Stimulated activated CD4-positive, alpha-beta T cell treated with anti-CD3 and anti-CD28 coated beads, Interleukin-2, amount 100 ng/mL, for 48 hours (primary cell): ENCODE data around the gene DLG2.
"Not testable (repeated sequence)": the region's sequence is repeated elsewhere in the genome, so short reads cannot be mapped to it uniquely, and the experiment has no call there.

ENCODE experiments used
- DNase-seq, 2 donors: peaks; one replicate each; pipeline ENCODE4 v3.0.0-alpha.2; 2020

DLG2 gene

DNA sequence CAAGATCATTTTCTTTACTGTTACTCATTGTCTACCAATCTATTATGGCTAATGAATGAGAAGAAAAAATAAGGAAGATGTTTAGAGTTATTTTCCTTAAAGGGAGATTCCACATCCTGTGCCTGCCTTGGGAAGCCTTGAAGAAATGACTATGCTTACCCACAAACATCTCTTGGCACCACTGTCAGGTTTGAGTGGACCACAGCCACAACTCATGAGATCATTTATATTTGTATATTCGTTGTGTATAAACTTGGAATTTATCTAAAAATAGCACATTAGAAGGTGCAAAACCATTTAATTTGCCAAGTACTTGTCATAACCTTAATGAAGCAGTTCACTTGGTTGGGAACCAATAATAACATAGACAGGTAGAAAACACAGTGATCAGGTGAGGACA, 740.8 kb downstream of the DLG2 start:
- no peak for DNase-seq

- DNase-seq = no peak
These were observed 742.3 kb downstream of the DLG2 start for GRCh38 chr11:84884836-84885235.

DNA sequence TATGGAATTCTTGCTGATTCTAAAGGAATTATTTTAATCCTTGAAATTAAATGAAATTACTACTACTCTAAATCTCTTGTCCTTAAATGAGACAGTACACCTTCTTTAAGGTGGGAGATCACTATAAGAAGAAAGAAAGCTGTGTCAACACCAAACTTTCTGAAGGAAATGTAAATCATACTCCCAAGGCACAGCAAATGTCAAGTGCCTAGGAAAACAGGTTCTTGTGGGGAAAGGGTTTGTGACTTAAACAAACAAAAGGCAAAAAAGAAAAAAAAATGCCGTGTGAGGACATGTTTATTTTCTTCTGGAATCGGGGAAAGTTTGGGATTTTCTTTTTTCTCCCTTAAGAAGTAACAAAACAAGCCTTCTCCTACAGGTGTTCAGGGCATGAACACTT, 745.1 kb downstream of the DLG2 start:
- no peak for DNase-seq

- DNase-seq = no peak
These were observed 756.0 kb downstream of the DLG2 start for GRCh38 chr11:84871116-84871515.

- DNase-seq = no peak
These were observed 756.7 kb downstream of the DLG2 start for GRCh38 chr11:84870486-84870885.

DNA sequence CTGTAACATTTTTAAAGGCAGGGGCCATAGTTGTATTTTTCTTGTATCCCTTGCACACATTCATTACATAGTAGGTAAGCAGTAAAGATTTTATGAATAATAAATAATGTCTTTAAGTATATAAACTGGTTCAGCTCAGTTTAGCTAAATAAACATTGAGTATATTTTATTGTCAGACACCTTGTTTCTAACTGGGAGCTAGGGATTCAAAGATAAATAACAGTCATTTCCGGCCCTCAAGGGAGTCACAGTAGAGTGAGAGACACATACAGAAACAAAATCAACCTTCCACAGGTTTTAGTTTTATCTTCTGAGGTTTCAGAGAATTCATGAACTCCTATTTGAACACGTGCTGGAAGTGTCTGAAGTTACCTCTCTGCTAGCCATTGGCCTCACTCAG, 760.2 kb downstream of the DLG2 start:
- no peak for DNase-seq

- DNase-seq = no peak
These were observed 761.2 kb downstream of the DLG2 start for GRCh38 chr11:84865791-84866535.

- no peak for DNase-seq
These were observed 761.9 kb downstream of the DLG2 start for GRCh38 chr11:84865257-84865656.

- no peak for DNase-seq
These were observed 769.4 kb downstream of the DLG2 start for GRCh38 chr11:84857746-84858145.

GRCh38 chr11:84855508-84856245, 771.5 kb downstream of the DLG2 start:
- no peak for DNase-seq

DNA sequence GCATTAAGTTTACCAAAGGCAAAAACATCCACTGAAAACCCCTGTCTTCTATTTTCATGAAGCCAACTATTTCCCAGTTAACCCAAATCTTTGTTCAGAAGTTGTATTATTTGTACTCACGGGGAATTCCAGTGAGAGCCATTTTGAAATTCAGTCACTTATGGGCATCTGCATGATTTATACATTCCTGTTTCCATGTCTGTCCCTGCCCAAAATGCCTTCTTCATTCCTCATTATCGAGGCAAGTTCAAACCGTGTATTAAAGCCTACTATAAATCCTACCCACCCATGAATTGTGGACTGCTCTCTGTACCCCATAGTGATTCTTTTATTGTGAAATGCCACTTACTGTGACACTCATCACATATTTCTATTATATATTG, 772.7 kb downstream of the DLG2 start:
- DNase-seq = no peak

GRCh38 chr11:84853841-84854497, 773.2 kb downstream of the DLG2 start:
- no peak for DNase-seq

DNA sequence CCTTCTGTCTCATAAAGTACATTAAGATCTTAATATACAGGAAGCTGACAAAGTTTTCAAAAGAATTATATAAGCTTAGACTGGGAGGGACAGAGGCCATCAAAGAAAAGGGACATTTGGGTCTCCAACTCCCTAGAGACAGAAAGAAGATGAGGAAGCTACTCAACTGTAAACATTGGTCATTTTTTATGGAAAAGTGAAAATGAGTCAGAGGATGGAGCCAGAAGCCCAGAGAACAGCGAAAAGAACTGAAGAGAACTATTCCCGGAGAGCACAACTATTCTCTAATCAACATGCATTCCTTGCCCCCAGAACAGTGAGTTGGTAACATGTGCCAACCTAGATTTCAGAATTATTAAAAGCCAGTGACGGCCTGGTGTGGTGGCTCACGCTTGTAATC, 779.3 kb downstream of the DLG2 start:
- DNase-seq = no peak

GRCh38 chr11:84840201-84840600, 786.9 kb downstream of the DLG2 start:
- DNase-seq = not testable (repeated sequence)

GRCh38 chr11:84837402-84838069, 789.6 kb downstream of the DLG2 start:
- no peak for DNase-seq

DNA sequence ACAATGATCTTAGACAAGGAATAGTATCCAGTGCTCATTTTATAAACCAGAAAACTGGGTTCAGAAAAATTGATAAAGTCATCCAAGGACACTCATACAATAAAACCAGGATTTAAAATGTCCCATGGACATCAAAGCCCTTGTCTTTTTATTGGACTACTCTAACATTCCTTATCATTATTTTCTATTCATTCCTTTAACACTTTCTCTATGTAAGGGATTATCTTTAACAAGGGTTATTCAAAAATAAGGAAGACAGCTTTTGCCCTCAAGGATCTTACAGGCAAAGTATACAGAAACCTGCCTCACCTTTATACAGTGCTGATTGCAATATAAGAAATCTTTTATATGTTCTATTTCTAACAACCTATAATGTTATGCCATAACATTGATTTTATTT, 790.8 kb downstream of the DLG2 start:
- DNase-seq = no peak

- DNase-seq = no peak
These were observed 793.6 kb downstream of the DLG2 start for GRCh38 chr11:84833488-84834088.

GRCh38 chr11:84830372-84830771, 796.8 kb downstream of the DLG2 start:
- no peak for DNase-seq

- no peak for DNase-seq
These were observed 798.0 kb downstream of the DLG2 start for GRCh38 chr11:84829162-84829561.

DNA sequence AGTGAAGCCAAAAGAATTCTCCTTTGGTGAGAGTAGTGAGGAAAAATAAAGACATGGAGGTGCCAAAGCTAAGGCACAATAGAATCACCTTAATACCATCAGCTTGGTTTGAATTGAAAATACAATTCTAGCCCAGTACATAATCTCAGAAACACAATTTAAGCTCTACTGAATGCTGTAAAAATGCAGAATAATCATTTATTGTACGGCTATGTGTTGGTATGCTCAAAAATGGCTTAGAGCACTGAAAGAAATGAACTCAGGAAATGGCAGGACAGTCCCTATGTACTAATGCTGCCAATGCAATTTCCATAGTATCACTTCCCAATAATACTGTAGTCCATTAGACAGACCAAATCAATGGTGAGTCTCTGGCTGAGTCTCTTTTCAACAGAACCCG, 798.5 kb downstream of the DLG2 start:
- no peak for DNase-seq

DNA sequence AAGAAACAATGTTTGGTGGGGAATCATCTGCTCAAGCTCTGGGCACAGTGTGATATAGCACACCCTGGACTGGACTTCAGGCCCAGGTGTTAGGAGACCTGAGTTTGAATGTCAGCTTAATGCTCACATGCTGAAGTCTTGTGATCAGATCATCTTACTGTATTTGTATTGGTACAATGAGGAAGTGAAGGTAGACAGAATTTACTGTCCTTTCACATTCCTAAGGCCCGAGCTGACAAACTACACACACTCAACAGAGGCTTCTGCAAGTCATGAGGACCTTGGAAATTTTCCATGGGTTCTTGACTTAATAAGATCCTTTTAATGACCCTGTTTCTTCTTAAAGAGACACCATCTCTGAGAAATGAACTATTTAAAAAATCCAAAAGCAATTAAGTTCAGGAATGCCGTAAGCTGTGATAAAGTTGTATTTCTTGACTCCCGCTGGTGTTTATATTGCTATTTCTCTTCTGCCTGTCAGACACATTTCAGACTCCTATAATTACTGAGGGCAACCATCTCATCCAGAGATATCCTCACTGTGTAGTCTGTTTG, 802.0 kb downstream of the DLG2 start:
- no peak for DNase-seq

DNA sequence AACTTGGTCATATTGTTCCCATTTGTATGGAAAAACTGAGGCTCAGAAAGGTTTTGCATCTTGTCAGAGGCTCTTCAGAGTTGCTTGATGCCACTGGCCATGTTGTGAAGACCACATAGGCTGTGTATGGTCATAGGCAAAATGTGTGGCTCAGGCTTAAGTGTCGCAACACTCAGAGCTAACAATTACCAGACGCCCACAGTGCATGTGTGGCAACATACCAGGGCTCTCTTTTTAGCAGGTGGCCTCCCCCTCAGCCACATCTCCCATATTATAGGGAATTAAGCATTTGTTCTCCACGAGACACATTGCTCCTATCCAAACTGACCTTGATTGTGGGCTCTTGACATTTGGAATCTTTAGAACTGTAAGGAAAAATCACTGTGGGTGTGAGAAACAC, 802.5 kb downstream of the DLG2 start:
- no peak for DNase-seq

GRCh38 chr11:84819537-84819936, 807.6 kb downstream of the DLG2 start:
- DNase-seq = no peak
